WERI-Rb-1 (cell line): ENCODE measurements around the gene CCT6B.

Source experiments
- DNase-seq: peaks from one replicate; pipeline ENCODE4 v3.0.0-alpha.2; 2020
- H3K27ac ChIP-seq: fragments of 250-450 bp; sonication (Bioruptor Pico); 2 replicates; pipeline ENCODE4 v1.5.1; 2020; ENCODE audit warnings: mild to moderate bottlenecking, moderate library complexity
- H3K27me3 ChIP-seq: fragments of 250-450 bp; sonication (Bioruptor Pico); 2 replicates; pipeline ENCODE4 v1.5.1; 2021; ENCODE audit warnings: mild to moderate bottlenecking, low read depth, moderate library complexity; ENCODE audit not compliant: insufficient read depth, severe bottlenecking
- H3K36me3 ChIP-seq: fragments of 250-450 bp; sonication (Bioruptor Pico); 2 replicates; pipeline ENCODE4 v1.5.1; 2020; ENCODE audit warnings: mild to moderate bottlenecking, moderate library complexity
- H3K4me3 ChIP-seq: 2 replicates; pipeline ENCODE4 v1.5.1; 2011; ENCODE audit warnings: low read depth, mild to moderate bottlenecking, control low read depth, low read length
- H3K9me3 ChIP-seq: fragments of 250-450 bp; sonication (Bioruptor Pico); 2 replicates; pipeline ENCODE4 v1.5.1; 2021; ENCODE audit warnings: mild to moderate bottlenecking, moderate library complexity; ENCODE audit not compliant: severe bottlenecking
- CTCF ChIP-seq: IDR thresholded peaks from 2 replicates; pipeline ENCODE4 v1.5.1; 2011; ENCODE audit warnings: low read depth, mild to moderate bottlenecking, control low read depth, inconsistent platforms, low read length

Gene CCT6B

GRCh38 chr17:34879146-34879545 is 82.1 kb downstream of the CCT6B start:
- H3K27me3 ChIP-seq, result no peaks in the 10 kb centered on the region
- peaks cover 12% of the 10 kb centered on the region for H3K9me3 ChIP-seq
- H3K4me3 ChIP-seq, result no peak overlapping the region
- no peak for TF ChIP-seq CTCF
- H3K27ac ChIP-seq, result no peak overlapping the region
- no peak for DNase-seq
- H3K36me3 ChIP-seq, result no peaks in the 10 kb centered on the region
